ENCODE results near the gene EVI2B. TPM values are rescaled to one million over a fixed set of nuclear protein-coding genes. Genes with fewer than 3 reads are reported as not detected.

EVI2B gene
- total and polyA plus RNA-seq, 2 of the 4 experiments (the other 2 are of a cell fraction), result under 0.01 to 0.17 TPM

DNA sequence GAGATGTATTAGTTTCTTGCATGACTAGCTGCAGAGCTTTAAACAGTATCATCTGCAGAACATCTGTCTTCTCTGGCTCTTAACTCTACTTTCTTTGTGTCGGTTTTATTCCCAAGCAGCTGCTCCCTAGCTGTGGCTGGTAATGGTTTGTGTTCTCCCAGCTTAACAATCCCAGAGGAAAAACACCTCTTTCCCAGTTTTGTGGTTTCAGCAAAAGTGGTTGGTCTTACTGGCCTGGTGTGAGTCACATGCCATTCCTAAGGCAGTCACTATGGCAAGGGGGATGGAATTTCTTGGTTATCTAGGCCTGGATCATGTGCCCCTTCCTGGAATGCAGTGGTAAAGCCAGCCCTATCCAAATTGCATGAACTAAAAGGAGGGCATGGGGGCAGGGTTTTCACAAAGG lies 44.3 kb downstream of the EVI2B start:
- Histone ChIP-seq H3K9ac (ENCODE audit: low read depth, low read length) (no peak overlapping the region), H2AK9ac (replicated peaks; ENCODE audit: low read depth, low read length, poor library complexity) (peak overlapping the region; percentile 86), H2AFZ (replicated peaks; ENCODE audit: low read length, poor library complexity) (no peak overlapping the region), H2AK5ac (ENCODE audit: low read depth, low read length) (no peak overlapping the region), H3K4me1 (ENCODE audit: control insufficient read depth, insufficient read depth, low read length) (peaks cover 8% of the 10 kb centered on the region), H2BK15ac (ENCODE audit: low read depth, low read length) (peak overlapping the region; percentile 97; the same call in 1 of the 3 replicates), H3K9me3 (ENCODE audit: control insufficient read depth, insufficient read depth, low read length) (no peaks in the 10 kb centered on the region), H2BK5ac (ENCODE audit: low read depth, low read length, poor library complexity, severe bottlenecking) (peak overlapping the region; percentile 94), H3K4me2 (ENCODE audit: low read depth, low read length) (peak overlapping the region; percentile 15), H3K56ac (ENCODE audit: extremely low read depth, insufficient read depth, low read length) (no peak overlapping the region; the same call in 1 of the 2 replicates), H4K8ac (ENCODE audit: low read depth in 2 of 2, low read length in 2 of 2) (peak overlapping the region in 1 of 2 experiments; percentile 87; a peak in 2 of 4 replicates), H3K18ac (ENCODE audit: low read depth, low read length) (no peak overlapping the region), H3K79me1 (ENCODE audit: low read depth in 1 of 2, low read length in 2 of 2) (peaks cover 6 to 13% of the 10 kb centered on the region in 2 experiments; a peak in 3 of 4 replicates), H2BK20ac (ENCODE audit: low read depth, low read length) (peak overlapping the region; percentile 93), H3K4me3 (ENCODE audit: insufficient read depth, low read depth, low read length) (no peak overlapping the region), H4K5ac (ENCODE audit: low read depth, low read length) (no peak overlapping the region), H3K27me3 (ENCODE audit: control insufficient read depth, insufficient read depth, low read length) (no peaks in the 10 kb centered on the region), H3K4ac (ENCODE audit: low read depth, low read length) (peak overlapping the region; percentile 91), H3K14ac (replicated peaks; ENCODE audit: low read depth, low read length) (peak overlapping the region; percentile 95; the same call in 1 of the 2 replicates), H3K36me3 (ENCODE audit: control insufficient read depth, insufficient read depth, low read length) (peaks cover 10% of the 10 kb centered on the region), H3K23ac (ENCODE audit: low read depth, low read length) (peak overlapping the region; percentile 87; the same call in 1 of the 2 replicates), H3K27ac (ENCODE audit: insufficient read depth, low read length) (peak overlapping the region; percentile 41; the same call in 1 of the 2 replicates), H3K9me1 (ENCODE audit: insufficient read depth, low read length) (peaks cover 6% of the 10 kb centered on the region; the same call in 1 of the 2 replicates), H4K91ac (ENCODE audit: insufficient read depth, low read depth, low read length) (peak overlapping the region; percentile 76; the same call in 1 of the 2 replicates), H2BK120ac (ENCODE audit: low read depth, low read length) (peak overlapping the region; percentile 92), H4K20me1 (ENCODE audit: insufficient read depth, low read length) (no peaks in the 10 kb centered on the region)
- intact Hi-C loops (cut with micrococcal nuclease), result loop anchor here (5.0 kb wide), 1 partner anchor 88 kb away; no protein-coding TSS in a partner anchor
- WGBS, 2 experiments (ENCODE audit: extremely low coverage in 2 of 2, insufficient read length in 1 of 2), result no CpG with 5 or more reads among the region's 1 CpG
- CTCF ChIA-PET, result interaction anchor here (0.6 to 1.2 kb wide), 2 partner anchors 16 to 74 kb away, joined by 3 to 6 read pairs; no protein-coding TSS in a partner anchor
- dilution Hi-C loops (cut with HindIII; ENCODE audit: low sequenced_read_pairs, unreplicated experiment), result no loop called here
- in situ Hi-C loops (cut with MboI; ENCODE audit: low sequenced_read_pairs), result no loop called here
- DNase-seq, result peak; percentile 97
- BruUV-seq (replicated peaks), result no TSS peak
- peak; percentile 92 for ATAC-seq (ENCODE audit: low read depth)
- POLR2A ChIA-PET (ENCODE audit: unreplicated experiment), result interaction anchor here (0.6 kb wide), 1 partner anchor 9 kb away, joined by 11 read pairs; no protein-coding TSS in a partner anchor
- TF ChIP-seq FOS (IDR thresholded peaks at IDR 0.05; ENCODE audit: low read depth, low read length) (peak; percentile 27; the same call in 1 of the 2 replicates), MAFK (IDR thresholded peaks at IDR 0.05; ENCODE audit: low read depth, low read length) (peak; percentile 75), USF2 (IDR thresholded peaks at IDR 0.05; ENCODE audit: low read depth, low read length) (peak; percentile 95), BHLHE40 (IDR thresholded peaks at IDR 0.05; ENCODE audit: low read depth, low read length) (peak; percentile 85)
- TF ChIP-seq, protein P1, sequence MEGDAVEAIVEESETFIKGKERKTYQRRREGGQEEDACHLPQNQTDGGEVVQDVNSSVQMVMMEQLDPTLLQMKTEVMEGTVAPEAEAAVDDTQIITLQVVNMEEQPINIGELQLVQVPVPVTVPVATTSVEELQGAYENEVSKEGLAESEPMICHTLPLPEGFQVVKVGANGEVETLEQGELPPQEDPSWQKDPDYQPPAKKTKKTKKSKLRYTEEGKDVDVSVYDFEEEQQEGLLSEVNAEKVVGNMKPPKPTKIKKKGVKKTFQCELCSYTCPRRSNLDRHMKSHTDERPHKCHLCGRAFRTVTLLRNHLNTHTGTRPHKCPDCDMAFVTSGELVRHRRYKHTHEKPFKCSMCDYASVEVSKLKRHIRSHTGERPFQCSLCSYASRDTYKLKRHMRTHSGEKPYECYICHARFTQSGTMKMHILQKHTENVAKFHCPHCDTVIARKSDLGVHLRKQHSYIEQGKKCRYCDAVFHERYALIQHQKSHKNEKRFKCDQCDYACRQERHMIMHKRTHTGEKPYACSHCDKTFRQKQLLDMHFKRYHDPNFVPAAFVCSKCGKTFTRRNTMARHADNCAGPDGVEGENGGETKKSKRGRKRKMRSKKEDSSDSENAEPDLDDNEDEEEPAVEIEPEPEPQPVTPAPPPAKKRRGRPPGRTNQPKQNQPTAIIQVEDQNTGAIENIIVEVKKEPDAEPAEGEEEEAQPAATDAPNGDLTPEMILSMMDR (conservative IDR thresholded peaks at IDR 0.05; ENCODE audit: low read depth, low read length), result no peak
